OCI-LY7 (cell line): ENCODE measurements around the gene KCND3. TPM values are rescaled to one million over a fixed set of nuclear protein-coding genes. Genes with fewer than 3 reads are reported as not detected.

Experiments
- BruUV-seq: library from RNA; stranded (reverse); fragments of 400-500 nt; replicated peaks from 2 replicates; lab custom pipeline; 2021; lab: Mats Ljungman, UMichigan
- CTCF ChIA-PET: fragments of 300-600 bp; sonication (Branson Sonifier 250); formaldehyde crosslinking; loops from one replicate; lab custom pipeline; 2022; ENCODE audit warnings: antibody characterized with exemption; ENCODE audit not compliant: unreplicated experiment; lab: Charles Lee
- POLR2A ChIA-PET: fragments of 300-600 bp; sonication (Branson Sonifier 250); formaldehyde crosslinking; loops from one replicate; lab custom pipeline; 2022; ENCODE audit warnings: antibody characterized with exemption; lab: Charles Lee
- DNase-seq: peaks from one replicate; pipeline ENCODE4 v3.0.0-alpha.2; 2015; ENCODE audit warnings: low spot score
- H2AFZ ChIP-seq: fragments of 200-600 bp; sonication (generic), shearing (Covaris generic); 2 replicates; pipeline ENCODE4 v1.6.1; 2014; ENCODE audit warnings: mild to moderate bottlenecking, antibody characterized with exemption, low read length, moderate library complexity
- H3K27ac ChIP-seq: fragments of 200-600 bp; sonication (generic); 2 replicates; pipeline ENCODE4 v1.5.1; 2014; ENCODE audit warnings: mixed run types, low read depth, mild to moderate bottlenecking, moderate library complexity, low read length, inconsistent platforms; ENCODE audit not compliant: poor library complexity, severe bottlenecking
- H3K36me3 ChIP-seq: fragments of 200-600 bp; sonication (generic); 2 replicates; pipeline ENCODE4 v1.6.1; 2014; ENCODE audit warnings: mild to moderate bottlenecking, antibody characterized with exemption, low read length, moderate library complexity, mixed read lengths; ENCODE audit not compliant: insufficient read depth
- H3K4me1 ChIP-seq: fragments of 200-600 bp; sonication (generic); 2 replicates; pipeline ENCODE4 v1.5.1; 2014; ENCODE audit warnings: mild to moderate bottlenecking, low read length; ENCODE audit not compliant: insufficient read depth, poor library complexity, severe bottlenecking
- H3K4me2 ChIP-seq: fragments of 200-600 bp; sonication (generic); 2 replicates; pipeline ENCODE4 v1.6.1; 2014; ENCODE audit warnings: mild to moderate bottlenecking, low read length
- H3K4me3 ChIP-seq: fragments of 200-600 bp; sonication (generic); 2 replicates; pipeline ENCODE4 v1.5.1; 2014; ENCODE audit warnings: mild to moderate bottlenecking, low read depth, low read length; ENCODE audit not compliant: poor library complexity, severe bottlenecking
- H3K79me2 ChIP-seq: fragments of 200-600 bp; sonication (generic); 2 replicates; pipeline ENCODE4 v1.6.1; 2016; ENCODE audit warnings: low read depth, mild to moderate bottlenecking, low read length, moderate library complexity, mixed read lengths; ENCODE audit not compliant: insufficient read depth
- H3K9me2 ChIP-seq: fragments of 200-600 bp; sonication (generic); 2 replicates; pipeline ENCODE4 v1.6.1; 2016; ENCODE audit warnings: mild to moderate bottlenecking, low read length, mixed read lengths; ENCODE audit not compliant: insufficient read depth
- H3K9me3 ChIP-seq: fragments of 200-600 bp; sonication (generic); 2 replicates; pipeline ENCODE4 v1.6.1; 2014; ENCODE audit warnings: mild to moderate bottlenecking, mixed run types, low read length, mixed read lengths
- H4K20me1 ChIP-seq: fragments of 200-600 bp; sonication (generic); 2 replicates; pipeline ENCODE4 v1.6.1; 2014; ENCODE audit warnings: mild to moderate bottlenecking, antibody characterized with exemption, low read length, moderate library complexity, mixed read lengths; ENCODE audit not compliant: insufficient read depth
- CTCF ChIP-seq: fragments of 200-600 bp; sonication (generic); conservative IDR thresholded peaks from 2 replicates; pipeline ENCODE4 v1.5.1; 2014; ENCODE audit warnings: mild to moderate bottlenecking, antibody characterized with exemption, low read length, moderate library complexity, mixed read lengths
- EZH2phosphoT487 ChIP-seq: fragments of 200-600 bp; sonication (generic); IDR thresholded peaks from 2 replicates; pipeline ENCODE4 v1.6.1; 2018; ENCODE audit warnings: low read depth, borderline replicate concordance, mild to moderate bottlenecking, mixed run types, antibody characterized with exemption, low read length, moderate library complexity, mixed read lengths
- intact Hi-C: fragments of 100-400 bp; cut with micrococcal nuclease; formaldehyde crosslinking; loops from one replicate; pipeline ENCODE4 v1.10.0; 2022; ENCODE audit not compliant: unreplicated experiment
- total RNA-seq, 2 experiments: library from RNA; depleted of rRNA in 1 of 2; stranded (reverse); fragments of >200 nt in 1 of 2; shearing (Covaris generic) in 1 of 2; gene quantifications; 2 replicates each; pipeline ENCODE4 v1.2.3, GENCODE V29; 2014 to 2022

The KCND3 gene
- total RNA-seq, 2 experiments from 2014 or later = not detected

GRCh38 chr1:111768625-111769024 is 220.8 kb downstream of the KCND3 start:
- Histone ChIP-seq H3K4me1 (no peaks in the 10 kb centered on the region), H3K4me2 (no peak overlapping the region), H4K20me1 (peaks cover 19% of the 10 kb centered on the region), H2AFZ (no peak overlapping the region), H3K27ac (no peak overlapping the region), H3K4me3 (no peak overlapping the region), H3K9me2 (no peaks in the 10 kb centered on the region), H3K9me3 (no peaks in the 10 kb centered on the region), H3K79me2 (peaks cover 31% of the 10 kb centered on the region; the same call in 1 of the 2 replicates), H3K36me3 (peaks cover 75% of the 10 kb centered on the region)
- BruUV-seq = no TSS peak
- DNase-seq = no peak
- intact Hi-C loops = loop anchor here (1.0 to 2.0 kb wide), 2 partner anchors 52 to 287 kb away; no protein-coding TSS in a partner anchor
- ChIA-PET CTCF (interaction anchor here (0.9 to 1.6 kb wide), 2 partner anchors 261 kb away, joined by 3 to 6 read pairs; no protein-coding TSS in a partner anchor), POLR2A (interaction anchor here (0.8 to 1.9 kb wide), 6 partner anchors 8 to 283 kb away, joined by 3 to 9 read pairs (median 5); no protein-coding TSS in a partner anchor)
- no peak for TF ChIP-seq CTCF
- no peak for TF ChIP-seq EZH2phosphoT487

- BruUV-seq = no TSS peak
- Histone ChIP-seq H3K27ac (no peak overlapping the region), H3K4me1 (no peaks in the 10 kb centered on the region), H3K36me3 (peaks cover 81% of the 10 kb centered on the region), H3K9me2 (no peaks in the 10 kb centered on the region), H4K20me1 (peaks cover 19% of the 10 kb centered on the region), H2AFZ (no peak overlapping the region), H3K4me2 (no peak overlapping the region), H3K79me2 (peaks cover 31% of the 10 kb centered on the region; the same call in 1 of the 2 replicates), H3K9me3 (no peaks in the 10 kb centered on the region), H3K4me3 (no peak overlapping the region)
- TF ChIP-seq EZH2phosphoT487 = no peak
- TF ChIP-seq CTCF = no peak
- no peak for DNase-seq
- CTCF ChIA-PET = interaction anchor here (1.0 to 1.6 kb wide), 2 partner anchors 260 to 286 kb away, joined by 3 to 6 read pairs; no protein-coding TSS in a partner anchor
- POLR2A ChIA-PET = interaction anchor here (0.8 to 1.9 kb wide), 9 partner anchors 7 to 282 kb away, joined by 3 to 9 read pairs (median 5); no protein-coding TSS in a partner anchor
- intact Hi-C loops = loop anchor here (2.0 kb wide), 1 partner anchor 51 kb away; no protein-coding TSS in a partner anchor
Measured at GRCh38 chr1:111768023-111768422, 221.4 kb downstream of the KCND3 start.

GRCh38 chr1:111762332-111762731 is 227.1 kb downstream of the KCND3 start:
- ChIA-PET POLR2A (no interaction called here), CTCF (no interaction called here)
- no peak for DNase-seq
- Histone ChIP-seq H3K27ac (no peak overlapping the region), H4K20me1 (peaks cover 1% of the 10 kb centered on the region; the same call in 1 of the 2 replicates), H3K9me3 (no peaks in the 10 kb centered on the region), H3K4me3 (no peak overlapping the region), H2AFZ (no peak overlapping the region), H3K79me2 (peaks cover 38% of the 10 kb centered on the region), H3K4me1 (peaks cover 10% of the 10 kb centered on the region), H3K4me2 (no peak overlapping the region), H3K9me2 (no peaks in the 10 kb centered on the region), H3K36me3 (peaks cover 97% of the 10 kb centered on the region)
- BruUV-seq = no TSS peak
- intact Hi-C loops = no loop called here
- no peak for TF ChIP-seq CTCF
- no peak for TF ChIP-seq EZH2phosphoT487
